LNCAP (cell line): ENCODE measurements around the gene RASSF8.

Experiments
- CTCF ChIP-seq: fragments of 450-650 bp; IDR thresholded peaks from 2 replicates; pipeline ENCODE4 v1.5.1; 2017; ENCODE audit warnings: mild to moderate bottlenecking

The RASSF8 gene

GRCh38 chr12:26077915-26078702 lies 119.6 kb downstream of the RASSF8 start:
- TF ChIP-seq CTCF: no peak

GRCh38 chr12:26080911-26081310 lies 122.4 kb downstream of the RASSF8 start:
- TF ChIP-seq CTCF: no peak

GRCh38 chr12:26086936-26087335 lies 128.5 kb downstream of the RASSF8 start:
- no peak for TF ChIP-seq CTCF

GRCh38 chr12:26088998-26089397 lies 130.5 kb downstream of the RASSF8 start:
- TF ChIP-seq CTCF: no peak

GRCh38 chr12:26090836-26091510 lies 132.5 kb downstream of the RASSF8 start:
- no peak for TF ChIP-seq CTCF

- no peak for TF ChIP-seq CTCF
Observed at GRCh38 chr12:26091822-26092221, 133.3 kb downstream of the RASSF8 start.

- no peak for TF ChIP-seq CTCF
Observed at GRCh38 chr12:26092346-26093105, 134.0 kb downstream of the RASSF8 start.
